Keratinocyte (primary cell): Measurements from ENCODE around the gene PRKACA. TPM values are rescaled to one million over a fixed set of nuclear protein-coding genes. Genes with fewer than 3 reads are reported as not detected.

Source experiments
- DNase-seq: peaks from one replicate; pipeline ENCODE4 v3.0.0-alpha.2; 2011; ENCODE audit warnings: low read depth, missing footprints, low spot score
- FAIRE-seq: peaks from 2 replicates; lab custom pipeline; 2011; peaks lifted over from hg19 to GRCh38; lab: Jason Lieb, UNC
- H2AFZ ChIP-seq: 2 replicates; pipeline ENCODE4 v1.6.0; 2012; ENCODE audit warnings: low read length, control low read depth, inconsistent platforms; ENCODE audit not compliant: control insufficient read depth
- H3K27ac ChIP-seq: 2 replicates; pipeline ENCODE4 v1.5.1; 2011; ENCODE audit warnings: low read length; ENCODE audit not compliant: control insufficient read depth, insufficient read depth
- H3K27me3 ChIP-seq: 3 replicates; pipeline ENCODE4 v1.6.0; 2011; ENCODE audit warnings: low read length; ENCODE audit not compliant: control insufficient read depth, insufficient read depth; ENCODE audit errors: extremely low read depth
- H3K36me3 ChIP-seq, 2 experiments: 2 replicates in 1 of 2; 3 replicates in 1 of 2; pipeline ENCODE4 v1.5.1; 2011; ENCODE audit warnings: low read length in 2 of 2, mild to moderate bottlenecking in 1 of 2; ENCODE audit not compliant: control insufficient read depth in 2 of 2, insufficient read depth in 2 of 2; ENCODE audit errors: extremely low read depth in 1 of 2
- H3K4me1 ChIP-seq: 3 replicates; pipeline ENCODE4 v1.5.1; 2011; ENCODE audit warnings: low read length; ENCODE audit not compliant: control insufficient read depth, insufficient read depth; ENCODE audit errors: extremely low read depth
- H3K4me2 ChIP-seq: 3 replicates; pipeline ENCODE4 v1.6.0; 2011; ENCODE audit warnings: low read depth, low read length; ENCODE audit not compliant: control insufficient read depth, insufficient read depth; ENCODE audit errors: extremely low read depth
- H3K4me3 ChIP-seq, 3 experiments: fragments of 200-600 bp in 1 of 3; sonication (generic) in 1 of 3; 2 replicates in 2 of 3; 3 replicates in 1 of 3; pipeline ENCODE4 v1.5.1; 2011 to 2016; ENCODE audit warnings: low read length in 3 of 3, mild to moderate bottlenecking in 3 of 3, control low read depth in 2 of 3, inconsistent platforms in 1 of 3, low read depth in 1 of 3, mixed read lengths in 1 of 3, mixed run types in 1 of 3, moderate library complexity in 1 of 3; ENCODE audit not compliant: control insufficient read depth in 2 of 3, insufficient read depth in 2 of 3; ENCODE audit errors: extremely low read depth in 1 of 3
- H3K79me2 ChIP-seq: 2 replicates; pipeline ENCODE4 v1.6.0; 2012; ENCODE audit warnings: low read length; ENCODE audit not compliant: control insufficient read depth, insufficient read depth
- H3K9ac ChIP-seq: 3 replicates; pipeline ENCODE4 v1.6.0; 2011; ENCODE audit warnings: low read length; ENCODE audit not compliant: control insufficient read depth, insufficient read depth; ENCODE audit errors: extremely low read depth
- H3K9me1 ChIP-seq: 3 replicates; pipeline ENCODE4 v1.6.0; 2011; ENCODE audit warnings: low read length; ENCODE audit not compliant: control insufficient read depth, insufficient read depth; ENCODE audit errors: extremely low read depth
- H3K9me3 ChIP-seq: 2 replicates; pipeline ENCODE4 v1.5.1; 2012; ENCODE audit warnings: low read depth, low read length; ENCODE audit not compliant: control insufficient read depth
- H4K20me1 ChIP-seq: 3 replicates; pipeline ENCODE4 v1.6.0; 2011; ENCODE audit warnings: low read length; ENCODE audit not compliant: control insufficient read depth, insufficient read depth; ENCODE audit errors: extremely low read depth
- EZH2 ChIP-seq: IDR thresholded peaks from one replicate; pipeline ENCODE4 v1.6.1; 2012; ENCODE audit warnings: inconsistent platforms, mild to moderate bottlenecking, low read length, moderate library complexity
- dilution Hi-C: fragments of 300-500 bp; cut with MboI; formaldehyde crosslinking; loops from one replicate; pipeline ENCODE4 v1.7.0; 2020; ENCODE audit warnings: low sequenced_read_pairs; ENCODE audit not compliant: extremely low pct_ligation_motif_present
- polyA plus RNA-seq, 5 experiments: library from polyadenylated mRNA; depleted of rRNA in 3 of 5; stranded (reverse) in 3 of 5; stranded (forward) in 1 of 5; unstranded in 1 of 5; fragments of >200 nt; gene quantifications; 1 replicate in 1 of 5; 2 replicates in 3 of 5; 3 replicates in 1 of 5; pipeline versions ENCODE4 v1.2.1 to v1.2.3, GENCODE V29; 2011 to 2012; ENCODE audit warnings: missing spikeins in 2 of 5, low read depth in 1 of 5, low replicate concordance in 1 of 5
- TF ChIP-seq, protein P1 (sequence below), 3 experiments: IDR thresholded peaks in 1 of 3; conservative IDR thresholded peaks in 1 of 3; optimal IDR thresholded peaks in 1 of 3; 2 replicates in 2 of 3; 3 replicates in 1 of 3; pipeline versions ENCODE3 to v1.5.1; 2011; ENCODE audit warnings: low read length in 3 of 3, mild to moderate bottlenecking in 3 of 3, moderate library complexity in 2 of 3, control low read depth in 1 of 3, inconsistent platforms in 1 of 3; ENCODE audit not compliant: insufficient read depth in 2 of 3; ENCODE audit errors: extremely low read depth in 1 of 3

The PRKACA gene
- polyA plus RNA-seq, 1 donor (not counting 4 experiments of a cell fraction or from before 2014, with no cell fraction given), result 13.7 TPM

DNA sequence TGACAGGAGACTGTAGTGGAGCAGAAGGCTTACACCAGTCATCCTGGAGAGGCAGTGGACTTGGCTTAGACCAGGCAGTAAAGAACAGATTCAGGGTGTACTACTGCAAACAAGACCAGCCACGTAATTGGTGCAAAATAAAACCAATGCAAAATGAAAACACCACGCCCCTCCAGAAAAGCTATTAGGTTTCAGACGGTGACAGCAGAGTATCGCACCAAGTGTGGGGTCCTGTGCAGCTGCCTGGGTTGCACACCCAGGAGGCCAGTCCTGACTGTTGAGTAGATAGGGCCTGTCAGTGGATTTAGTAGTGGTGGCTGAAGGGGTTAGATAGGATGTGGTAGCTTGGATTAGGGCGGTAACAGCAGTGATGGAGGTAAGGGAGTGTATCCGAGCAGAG, 5.4 kb upstream of the PRKACA start:
- dilution Hi-C loops, result no loop called here
- peaks cover 0 to 8% of the 10 kb centered on the region in 2 experiments for H3K36me3 ChIP-seq
- no peaks in the 10 kb centered on the region for H3K9me1 ChIP-seq
- no peaks in the 10 kb centered on the region for H3K79me2 ChIP-seq
- FAIRE-seq (no peak), DNase-seq (no peak)
- H4K20me1 ChIP-seq, result no peaks in the 10 kb centered on the region
- H3K4me2 ChIP-seq, result no peak overlapping the region
- H3K27ac ChIP-seq, result no peak overlapping the region
- no peak overlapping the region for H2AFZ ChIP-seq
- no peak for TF ChIP-seq EZH2
- TF ChIP-seq, protein P1, sequence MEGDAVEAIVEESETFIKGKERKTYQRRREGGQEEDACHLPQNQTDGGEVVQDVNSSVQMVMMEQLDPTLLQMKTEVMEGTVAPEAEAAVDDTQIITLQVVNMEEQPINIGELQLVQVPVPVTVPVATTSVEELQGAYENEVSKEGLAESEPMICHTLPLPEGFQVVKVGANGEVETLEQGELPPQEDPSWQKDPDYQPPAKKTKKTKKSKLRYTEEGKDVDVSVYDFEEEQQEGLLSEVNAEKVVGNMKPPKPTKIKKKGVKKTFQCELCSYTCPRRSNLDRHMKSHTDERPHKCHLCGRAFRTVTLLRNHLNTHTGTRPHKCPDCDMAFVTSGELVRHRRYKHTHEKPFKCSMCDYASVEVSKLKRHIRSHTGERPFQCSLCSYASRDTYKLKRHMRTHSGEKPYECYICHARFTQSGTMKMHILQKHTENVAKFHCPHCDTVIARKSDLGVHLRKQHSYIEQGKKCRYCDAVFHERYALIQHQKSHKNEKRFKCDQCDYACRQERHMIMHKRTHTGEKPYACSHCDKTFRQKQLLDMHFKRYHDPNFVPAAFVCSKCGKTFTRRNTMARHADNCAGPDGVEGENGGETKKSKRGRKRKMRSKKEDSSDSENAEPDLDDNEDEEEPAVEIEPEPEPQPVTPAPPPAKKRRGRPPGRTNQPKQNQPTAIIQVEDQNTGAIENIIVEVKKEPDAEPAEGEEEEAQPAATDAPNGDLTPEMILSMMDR (optimal IDR thresholded peaks at IDR 0.05 in 1 of 3, IDR thresholded peaks at IDR 0.05 in 1 of 3, conservative IDR thresholded peaks at IDR 0.05 in 1 of 3; ENCODE audit: extremely low read depth in 1 of 3, insufficient read depth in 2 of 3, low read length in 3 of 3), result no peak
- H3K9ac ChIP-seq, result no peak overlapping the region
- H3K4me1 ChIP-seq, result peaks cover 9% of the 10 kb centered on the region
- no peaks in the 10 kb centered on the region for H3K27me3 ChIP-seq
- no peaks in the 10 kb centered on the region for H3K9me3 ChIP-seq
- no peak overlapping the region for H3K4me3 ChIP-seq

DNA sequence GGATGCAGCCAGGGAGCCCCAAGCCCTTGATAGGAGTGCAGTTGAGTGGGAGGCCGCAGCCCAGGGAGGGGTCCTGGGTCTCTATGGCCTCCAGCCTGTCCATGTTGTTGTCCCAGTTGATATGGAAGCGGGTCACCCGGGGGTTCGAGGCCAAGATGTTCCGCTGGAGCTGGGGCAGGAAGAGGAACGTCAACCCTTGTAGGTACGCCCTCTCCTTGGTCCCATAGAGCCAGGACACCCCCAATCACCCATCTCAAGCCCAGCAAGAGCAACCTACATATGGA, 2.9 kb upstream of the PRKACA start:
- Histone ChIP-seq H3K27me3 (no peaks in the 10 kb centered on the region), H4K20me1 (no peaks in the 10 kb centered on the region), H3K4me3 (no peak overlapping the region), H3K9ac (no peak overlapping the region), H3K9me3 (no peaks in the 10 kb centered on the region), H3K27ac (no peak overlapping the region), H3K4me2 (no peak overlapping the region), H2AFZ (no peak overlapping the region), H3K9me1 (no peaks in the 10 kb centered on the region), H3K36me3 (peaks cover 0 to 8% of the 10 kb centered on the region in 2 experiments), H3K4me1 (peaks cover 14% of the 10 kb centered on the region), H3K79me2 (peaks cover 9% of the 10 kb centered on the region)
- DNase-seq (no peak), FAIRE-seq (no peak)
- dilution Hi-C loops, result no loop called here
- TF ChIP-seq EZH2, result no peak
- TF ChIP-seq, protein P1 (optimal IDR thresholded peaks at IDR 0.05 in 1 of 3, IDR thresholded peaks at IDR 0.05 in 1 of 3, conservative IDR thresholded peaks at IDR 0.05 in 1 of 3; ENCODE audit: extremely low read depth in 1 of 3, insufficient read depth in 2 of 3, low read length in 3 of 3), result no peak
